Coronary artery (tissue), 2 donors: ENCODE results near the gene ACSL6.
"Not testable (repeated sequence)": the region's sequence is repeated elsewhere in the genome, so short reads cannot be mapped to it uniquely, and the experiment has no call there.

ENCODE experiments used
- DNase-seq: peaks from one replicate; pipeline ENCODE4 v3.0.0-alpha.2; 2017; ENCODE audit warnings: low spot score
- H3K27ac ChIP-seq, 2 donors: fragments of 200-600 bp; sonication (generic); one replicate each; pipeline ENCODE4 v1.5.1; 2016 to 2019
- H3K4me3 ChIP-seq: fragments of 200-600 bp; sonication (generic); 2 replicates; pipeline ENCODE4 v1.5.1; 2016; ENCODE audit warnings: mild to moderate bottlenecking, moderate library complexity
- CTCF ChIP-seq: fragments of 200-600 bp; sonication (generic); IDR thresholded peaks from one replicate; pipeline ENCODE4 v1.5.1; 2019; ENCODE audit warnings: antibody characterized with exemption

ACSL6 gene

GRCh38 chr5:131906668-131907067, 104.8 kb downstream of the ACSL6 start:
- Histone ChIP-seq H3K4me3 (no peak overlapping the region), H3K27ac (no peak overlapping the region)
- no peak for TF ChIP-seq CTCF
- no peak for DNase-seq

- not testable (repeated sequence) for H3K4me3 ChIP-seq, DNase-seq, H3K27ac ChIP-seq
Measured at GRCh38 chr5:131902266-131902665, 109.2 kb downstream of the ACSL6 start.
